Prostate gland (tissue), 2 donors: ENCODE measurements around the gene GUCA1A. TPM values are rescaled to one million over a fixed set of nuclear protein-coding genes. Genes with fewer than 3 reads are reported as not detected.
A peak's percentile ranks its signal among the peaks of the same experiment; 100 is the strongest.
"Not testable (repeated sequence)": the region's sequence is repeated elsewhere in the genome, so short reads cannot be mapped to it uniquely, and the experiment has no call there.

ENCODE experiments used
- DNase-seq: peaks from one replicate; pipeline ENCODE4 v3.0.0-alpha.2; 2019; ENCODE audit warnings: low spot score
- H3K27ac ChIP-seq, 2 donors: fragments of 200-600 bp; sonication (generic); 2 replicates each; pipeline ENCODE4 v1.5.1; 2017 to 2019
- H3K27me3 ChIP-seq: fragments of 200-600 bp; sonication (generic); replicated peaks from 2 replicates; pipeline ENCODE4 v1.5.1; 2019; ENCODE audit not compliant: insufficient read depth
- H3K36me3 ChIP-seq, 2 donors: fragments of 200-600 bp; sonication (generic); 1 replicate in 1 of 2; 2 replicates in 1 of 2; pipeline versions ENCODE4 v1.5.1 to v1.8.1; 2017 to 2019
- H3K4me1 ChIP-seq: fragments of 200-600 bp; sonication (generic); replicated peaks from 2 replicates; pipeline ENCODE4 v1.5.1; 2019
- H3K4me3 ChIP-seq, 2 donors: fragments of 200-600 bp; sonication (generic); 2 replicates each; pipeline ENCODE4 v1.5.1; 2017 to 2019
- H3K9me3 ChIP-seq: fragments of 200-600 bp; sonication (generic); 2 replicates; pipeline ENCODE4 v1.5.1; 2017
- POLR2A ChIP-seq: fragments of 450-650 bp; IDR thresholded peaks from one replicate; pipeline ENCODE4 v1.6.1; 2016; ENCODE audit warnings: antibody characterized with exemption, mild to moderate bottlenecking
- POLR2AphosphoS5 ChIP-seq: sonication (generic); formaldehyde crosslinking; IDR thresholded peaks from one replicate; pipeline ENCODE4 v1.6.1; 2017; ENCODE audit warnings: antibody characterized with exemption
- WGBS: methylation state at CpG from one replicate; pipeline ENCODE4 v1.1.5; 2018; 5-methylcytosine and 5-hydroxymethylcytosine counted together
- intact Hi-C: fragments of 100-400 bp; cut with DNase I; formaldehyde crosslinking; loops from one replicate; pipeline ENCODE4 v1.14.2; 2022
- total RNA-seq, 2 donors: library from RNA; depleted of rRNA; stranded (reverse); fragments of >200 nt; gene quantifications; one replicate each; pipeline ENCODE4 v1.1.0, GENCODE V29; 2016
- TF ChIP-seq, protein P1 (sequence below), 4 experiments: fragments of 200-600 bp in 2 of 4; fragments of 450-650 bp in 2 of 4; sonication (generic) in 2 of 4; IDR thresholded peaks; 1 replicate in 3 of 4; 2 replicates in 1 of 4; pipeline ENCODE4 v1.5.1; 2016 to 2019; ENCODE audit warnings: antibody characterized with exemption in 4 of 4, mild to moderate bottlenecking in 2 of 4, moderate library complexity in 2 of 4

The GUCA1A gene
- total RNA-seq, 2 donors from 2014 or later, result 2.1 TPM; not detected in 1

DNA sequence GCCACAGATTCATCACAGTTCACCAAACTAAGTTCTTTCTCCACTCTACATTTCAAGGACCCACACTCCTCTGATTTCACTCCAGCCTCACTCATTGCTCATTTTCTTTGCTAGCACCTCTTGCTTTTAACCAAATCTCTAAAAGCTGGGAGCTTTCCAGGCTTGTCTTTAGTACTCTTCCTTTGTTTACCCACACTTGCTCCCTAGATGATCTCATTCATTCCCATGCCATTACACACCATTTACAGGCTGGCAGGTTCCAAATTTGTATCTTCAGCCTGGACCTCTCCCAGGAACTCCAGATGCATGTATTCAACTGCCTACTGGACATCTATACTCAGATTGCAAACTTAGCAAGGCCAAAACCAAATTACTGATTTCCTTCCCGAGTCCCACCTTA is 26.9 kb downstream of the GUCA1A start:
- H3K4me1 ChIP-seq, result no peaks in the 10 kb centered on the region
- 21% methylated on average over 1 of the region's 1 CpG for WGBS
- no peak overlapping the region for H3K4me3 ChIP-seq
- H3K9me3 ChIP-seq, result no peaks in the 10 kb centered on the region
- H3K27ac ChIP-seq, result no peak overlapping the region
- peak; percentile 10 for DNase-seq
- H3K36me3 ChIP-seq, result no peaks in the 10 kb centered on the region
- TF ChIP-seq POLR2A (no peak), POLR2AphosphoS5 (peak; percentile 66)
- TF ChIP-seq, protein P1, sequence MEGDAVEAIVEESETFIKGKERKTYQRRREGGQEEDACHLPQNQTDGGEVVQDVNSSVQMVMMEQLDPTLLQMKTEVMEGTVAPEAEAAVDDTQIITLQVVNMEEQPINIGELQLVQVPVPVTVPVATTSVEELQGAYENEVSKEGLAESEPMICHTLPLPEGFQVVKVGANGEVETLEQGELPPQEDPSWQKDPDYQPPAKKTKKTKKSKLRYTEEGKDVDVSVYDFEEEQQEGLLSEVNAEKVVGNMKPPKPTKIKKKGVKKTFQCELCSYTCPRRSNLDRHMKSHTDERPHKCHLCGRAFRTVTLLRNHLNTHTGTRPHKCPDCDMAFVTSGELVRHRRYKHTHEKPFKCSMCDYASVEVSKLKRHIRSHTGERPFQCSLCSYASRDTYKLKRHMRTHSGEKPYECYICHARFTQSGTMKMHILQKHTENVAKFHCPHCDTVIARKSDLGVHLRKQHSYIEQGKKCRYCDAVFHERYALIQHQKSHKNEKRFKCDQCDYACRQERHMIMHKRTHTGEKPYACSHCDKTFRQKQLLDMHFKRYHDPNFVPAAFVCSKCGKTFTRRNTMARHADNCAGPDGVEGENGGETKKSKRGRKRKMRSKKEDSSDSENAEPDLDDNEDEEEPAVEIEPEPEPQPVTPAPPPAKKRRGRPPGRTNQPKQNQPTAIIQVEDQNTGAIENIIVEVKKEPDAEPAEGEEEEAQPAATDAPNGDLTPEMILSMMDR (IDR thresholded peaks at IDR 0.05), result no peak
- intact Hi-C loops, result no loop called here
- no peaks in the 10 kb centered on the region for H3K27me3 ChIP-seq

DNA sequence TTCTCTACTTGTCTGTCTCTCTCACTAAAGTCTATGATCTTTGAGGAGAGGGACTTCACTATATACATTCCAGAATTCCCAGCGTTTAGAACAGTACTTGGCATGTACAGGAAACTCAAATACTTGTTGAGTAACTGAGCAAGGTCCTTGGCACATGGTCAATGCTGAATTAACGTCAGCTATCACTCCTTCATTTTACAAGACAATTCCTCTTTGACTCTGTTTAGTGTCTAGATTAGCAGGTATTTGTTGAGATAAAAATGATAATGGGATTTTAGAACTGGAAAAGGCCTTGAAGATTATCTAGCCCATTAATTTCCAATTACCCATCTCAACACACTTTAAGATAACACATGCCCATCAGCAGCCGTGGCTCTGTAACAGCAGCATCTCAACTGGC is 28.2 kb downstream of the GUCA1A start:
- DNase-seq, result no peak
- Histone ChIP-seq H3K4me1 (no peaks in the 10 kb centered on the region), H3K36me3 (no peaks in the 10 kb centered on the region), H3K9me3 (no peaks in the 10 kb centered on the region), H3K27me3 (no peaks in the 10 kb centered on the region), H3K4me3 (no peak overlapping the region), H3K27ac (no peak overlapping the region)
- intact Hi-C loops, result no loop called here
- 40% methylated on average over 3 of the region's 3 CpGs for WGBS
- TF ChIP-seq, protein P1 (IDR thresholded peaks at IDR 0.05), result no peak
- TF ChIP-seq POLR2A (no peak), POLR2AphosphoS5 (no peak)

DNA sequence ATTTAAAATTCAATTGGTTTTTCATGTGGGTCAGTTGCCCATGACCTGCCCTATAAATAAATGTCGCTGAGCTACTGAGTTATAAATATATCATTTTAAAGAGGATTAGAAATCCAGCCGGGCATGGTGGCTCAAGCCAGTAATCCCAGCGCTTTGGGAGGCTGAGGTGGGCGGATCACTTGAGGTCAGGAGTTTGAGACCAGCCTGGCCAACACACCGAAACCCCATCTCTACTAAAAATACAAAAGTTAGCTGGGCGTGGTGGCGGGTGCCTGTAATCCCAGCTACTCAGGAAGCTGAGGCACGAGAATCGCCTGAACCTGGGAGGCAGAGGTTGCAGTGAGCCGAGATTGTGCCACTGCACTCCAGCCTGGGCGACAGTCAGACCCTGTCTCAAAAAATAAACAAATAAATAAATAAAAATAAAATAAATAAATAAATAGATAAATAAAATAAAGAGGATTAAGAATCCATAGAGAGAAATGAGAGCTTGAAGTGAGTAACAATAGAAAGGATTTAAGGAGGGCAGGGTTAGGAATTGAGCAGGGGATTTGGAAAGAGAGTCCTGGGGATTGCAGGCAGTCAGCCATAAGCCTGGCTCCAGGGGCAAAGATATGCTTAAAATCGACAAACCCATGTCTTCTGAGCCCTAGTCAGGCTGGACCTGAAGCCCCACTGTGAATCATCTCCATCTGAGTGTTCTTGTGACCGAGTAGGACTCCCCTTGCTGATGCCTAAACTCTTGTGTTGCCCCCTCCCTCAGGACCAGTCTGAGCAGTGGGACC is 29.2 kb downstream of the GUCA1A start:
- H3K9me3 ChIP-seq, intact Hi-C loops, H3K4me1 ChIP-seq, DNase-seq, H3K27me3 ChIP-seq, H3K36me3 ChIP-seq, H3K4me3 ChIP-seq, H3K27ac ChIP-seq: not testable (repeated sequence)
- WGBS, result 91% methylated on average over 13 of the region's 13 CpGs

DNA sequence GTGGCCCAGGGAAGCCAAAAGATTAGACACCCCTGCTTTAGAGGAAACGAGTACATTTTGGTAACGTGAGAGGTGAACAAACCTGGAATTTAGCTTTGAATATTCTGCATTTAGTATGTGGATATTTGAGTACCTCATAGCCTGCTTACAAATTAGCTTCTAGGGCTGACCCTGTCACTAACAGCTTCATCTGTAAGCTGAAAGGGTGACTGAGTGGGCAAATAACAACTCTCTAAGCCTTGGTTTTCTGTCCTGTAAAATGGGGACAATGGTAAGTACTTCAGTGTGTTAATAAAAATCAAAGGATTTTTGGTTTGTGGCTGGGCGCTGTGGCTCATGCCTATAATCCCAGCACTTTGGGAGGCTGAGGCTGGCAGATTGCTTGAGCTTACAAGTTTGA is 30.0 kb downstream of the GUCA1A start:
- TF ChIP-seq, protein P1 (IDR thresholded peaks at IDR 0.05), result no peak
- no peak for TF ChIP-seq POLR2AphosphoS5
- TF ChIP-seq POLR2A, result no peak
- Histone ChIP-seq H3K36me3 (peaks cover 0 to 3% of the 10 kb centered on the region in 2 donors), H3K9me3 (no peaks in the 10 kb centered on the region), H3K4me3 (no peak overlapping the region), H3K27me3 (no peaks in the 10 kb centered on the region), H3K4me1 (no peaks in the 10 kb centered on the region), H3K27ac (no peak overlapping the region)
- DNase-seq, result no peak
- 94% methylated on average over 3 of the region's 3 CpGs for WGBS
- intact Hi-C loops, result no loop called here

DNA sequence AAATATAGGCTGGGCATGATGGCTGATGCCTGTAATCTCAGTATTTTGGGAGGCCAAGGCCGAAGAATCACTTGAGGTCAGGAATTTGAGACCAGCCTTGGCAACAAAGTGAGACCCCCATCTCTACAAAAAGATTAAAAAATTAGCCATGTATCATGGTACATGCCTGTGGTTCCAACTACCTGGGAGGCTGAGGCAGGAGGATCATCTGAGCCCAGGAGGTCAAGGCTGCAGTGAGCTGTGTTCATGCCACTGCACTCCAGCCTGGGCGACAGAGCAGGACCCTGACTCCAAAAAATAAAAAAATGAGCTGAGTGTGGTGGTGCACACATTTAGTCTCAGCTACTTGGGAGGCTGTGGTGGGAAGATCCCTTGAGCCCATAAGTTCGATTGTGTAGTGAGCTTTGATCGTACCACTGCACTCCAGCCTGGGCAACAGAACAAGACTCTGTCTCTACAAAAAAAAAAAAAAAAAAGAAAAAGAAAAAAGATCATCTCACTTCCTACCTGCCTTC is 31.7 kb downstream of the GUCA1A start:
- Histone ChIP-seq H3K27ac (no peak overlapping the region), H3K36me3 (peaks cover 1 to 3% of the 10 kb centered on the region in 2 donors), H3K4me3 (no peak overlapping the region), H3K9me3 (no peaks in the 10 kb centered on the region), H3K4me1 (no peaks in the 10 kb centered on the region), H3K27me3 (no peaks in the 10 kb centered on the region)
- TF ChIP-seq, protein P1 (IDR thresholded peaks at IDR 0.05), result no peak
- TF ChIP-seq POLR2A, result no peak
- TF ChIP-seq POLR2AphosphoS5, result no peak
- WGBS, result 91% methylated on average over 4 of the region's 4 CpGs
- DNase-seq, result no peak
- intact Hi-C loops, result no loop called here

DNA sequence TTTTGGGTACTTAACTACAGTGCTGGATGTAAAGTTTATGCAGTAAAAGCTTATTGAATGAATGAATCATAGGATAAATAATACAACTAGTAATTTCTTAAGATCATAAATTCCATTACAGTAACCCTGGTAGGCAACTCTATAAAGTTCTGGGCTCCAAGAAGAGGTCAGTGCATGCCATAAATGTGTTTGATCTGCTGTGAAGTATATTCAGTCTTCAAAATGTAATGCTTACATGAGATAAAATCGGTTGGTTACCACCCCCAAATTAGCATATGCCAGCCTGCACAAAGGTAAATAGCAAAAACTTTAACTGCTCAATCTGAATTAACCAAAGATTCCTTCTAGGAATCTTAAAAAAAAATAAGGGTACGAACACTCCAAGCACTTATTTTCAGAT is 34.4 kb downstream of the GUCA1A start:
- H3K27ac ChIP-seq, DNase-seq, H3K36me3 ChIP-seq, H3K4me3 ChIP-seq, H3K27me3 ChIP-seq, H3K9me3 ChIP-seq, intact Hi-C loops, H3K4me1 ChIP-seq: not testable (repeated sequence)
- 55% methylated on average over 2 of the region's 2 CpGs for WGBS
